NK-92 (cell line): ENCODE data around the gene CCDC30.
A peak's percentile ranks its signal among the peaks of the same experiment; 100 is the strongest.

Experiments used
- DNase-seq: peaks from one replicate; lab custom pipeline; 2025; ENCODE audit not compliant: unreplicated experiment; lab: John Stamatoyannopoulos, UW

CCDC30 gene

GRCh38 chr1:42462828-42463763 lies at the start of gene CCDC30:
CCDC30 (plus strand) TSS chr1:42463286; CDS start chr1:42480552, 17,266 bp downstream.
- DNase-seq = peak; percentile 92

- DNase-seq = no peak
Observed at GRCh38 chr1:42414551-42415496, 48.3 kb upstream of the CCDC30 start.

- DNase-seq = no peak
Observed at GRCh38 chr1:42417166-42417565, 45.9 kb upstream of the CCDC30 start.

GRCh38 chr1:42418516-42418915 lies 44.6 kb upstream of the CCDC30 start:
- DNase-seq = no peak

GRCh38 chr1:42419126-42419821 lies 43.8 kb upstream of the CCDC30 start:
- no peak for DNase-seq

- DNase-seq = no peak
Observed at GRCh38 chr1:42420121-42420520, 43.0 kb upstream of the CCDC30 start.

- no peak for DNase-seq
Observed at GRCh38 chr1:42420911-42421585, 42.0 kb upstream of the CCDC30 start.

GRCh38 chr1:42422737-42423136 lies 40.3 kb upstream of the CCDC30 start:
- DNase-seq = no peak

GRCh38 chr1:42423681-42424080 lies 39.4 kb upstream of the CCDC30 start:
- DNase-seq = no peak

GRCh38 chr1:42424201-42424600 lies 38.9 kb upstream of the CCDC30 start:
- DNase-seq = no peak

- no peak for DNase-seq
Observed at GRCh38 chr1:42427240-42427639, 35.8 kb upstream of the CCDC30 start.

- DNase-seq = no peak
Observed at GRCh38 chr1:42429603-42430002, 33.5 kb upstream of the CCDC30 start.

GRCh38 chr1:42430286-42431135 lies 32.6 kb upstream of the CCDC30 start:
- no peak for DNase-seq

- DNase-seq = no peak
Observed at GRCh38 chr1:42431514-42431913, 31.6 kb upstream of the CCDC30 start.

- DNase-seq = no peak
Observed at GRCh38 chr1:42432714-42433113, 30.4 kb upstream of the CCDC30 start.

GRCh38 chr1:42433369-42433768 lies 29.7 kb upstream of the CCDC30 start:
- no peak for DNase-seq

GRCh38 chr1:42434340-42434739 lies 28.7 kb upstream of the CCDC30 start:
- DNase-seq = no peak

- no peak for DNase-seq
Observed at GRCh38 chr1:42439940-42440339, 23.1 kb upstream of the CCDC30 start.

- DNase-seq = no peak
Observed at GRCh38 chr1:42442662-42443061, 20.4 kb upstream of the CCDC30 start.

GRCh38 chr1:42449256-42449655 lies 13.8 kb upstream of the CCDC30 start:
- DNase-seq = no peak
